ENCODE measurements around the gene NANOS3.

Gene NANOS3

GRCh38 chr19:13882836-13883235 is 5.9 kb downstream of the NANOS3 start:
- no peak for DNase-seq (ENCODE audit: extremely low read depth in 1 of 2, low read depth in 1 of 2)

GRCh38 chr19:13883516-13884064 is 6.7 kb downstream of the NANOS3 start:
- no peak for DNase-seq (ENCODE audit: extremely low read depth in 1 of 2, low read depth in 1 of 2)

GRCh38 chr19:13884726-13885591 is 8.0 kb downstream of the NANOS3 start:
- DNase-seq (ENCODE audit: extremely low read depth in 1 of 2, low read depth in 1 of 2) = no peak

GRCh38 chr19:13885826-13886365 is 9.0 kb downstream of the NANOS3 start:
- DNase-seq (ENCODE audit: extremely low read depth in 1 of 2, low read depth in 1 of 2) = no peak

GRCh38 chr19:13887018-13887436 is 10.1 kb downstream of the NANOS3 start:
- no peak for DNase-seq (ENCODE audit: extremely low read depth in 1 of 2, low read depth in 1 of 2)

- no peak for DNase-seq (ENCODE audit: extremely low read depth in 1 of 2, low read depth in 1 of 2)
Measured at GRCh38 chr19:13887517-13887916, 10.6 kb downstream of the NANOS3 start.

GRCh38 chr19:13888281-13888680 is 11.3 kb downstream of the NANOS3 start:
- DNase-seq (ENCODE audit: extremely low read depth in 1 of 2, low read depth in 1 of 2) = no peak

- DNase-seq (ENCODE audit: extremely low read depth in 1 of 2, low read depth in 1 of 2) = no peak
Measured at GRCh38 chr19:13890136-13890535, 13.2 kb downstream of the NANOS3 start.

- no peak for DNase-seq (ENCODE audit: extremely low read depth in 1 of 2, low read depth in 1 of 2)
Measured at GRCh38 chr19:13892870-13893269, 15.9 kb downstream of the NANOS3 start.

- DNase-seq (ENCODE audit: extremely low read depth in 1 of 2, low read depth in 1 of 2) = no peak
Measured at GRCh38 chr19:13894552-13894951, 17.6 kb downstream of the NANOS3 start.

- DNase-seq (ENCODE audit: extremely low read depth in 1 of 2, low read depth in 1 of 2) = no peak
Measured at GRCh38 chr19:13896227-13896626, 19.3 kb downstream of the NANOS3 start.

- no peak for DNase-seq (ENCODE audit: extremely low read depth in 1 of 2, low read depth in 1 of 2)
Measured at GRCh38 chr19:13899393-13899792, 22.5 kb downstream of the NANOS3 start.

- DNase-seq (ENCODE audit: extremely low read depth in 1 of 2, low read depth in 1 of 2) = no peak
Measured at GRCh38 chr19:13899912-13900584, 23.1 kb downstream of the NANOS3 start.

GRCh38 chr19:13902993-13903555 is 26.1 kb downstream of the NANOS3 start:
- no peak for DNase-seq (ENCODE audit: extremely low read depth in 1 of 2, low read depth in 1 of 2)

- DNase-seq (ENCODE audit: extremely low read depth in 1 of 2, low read depth in 1 of 2) = peak; percentile 88 to 95
Measured at GRCh38 chr19:13905634-13906520, 28.9 kb downstream of the NANOS3 start, which contains the start of the genes BRME1 and CC2D1A. TSS of gene BRME1 (minus strand) at chr19:13906117. CDS start at chr19:13904892, 1,225 bp downstream. TSS of gene CC2D1A (plus strand) at chr19:13906201. CDS start at chr19:13906442, 241 bp downstream.

GRCh38 chr19:13906521-13906904 is 29.6 kb downstream of the NANOS3 start:
- no peak for DNase-seq (ENCODE audit: extremely low read depth in 1 of 2, low read depth in 1 of 2)

- DNase-seq (ENCODE audit: extremely low read depth in 1 of 2, low read depth in 1 of 2) = no peak
Measured at GRCh38 chr19:13906910-13907309, 30.0 kb downstream of the NANOS3 start.

- DNase-seq (ENCODE audit: extremely low read depth in 1 of 2, low read depth in 1 of 2) = no peak
Measured at GRCh38 chr19:13908674-13909073, 31.7 kb downstream of the NANOS3 start.

GRCh38 chr19:13909430-13909829 is 32.5 kb downstream of the NANOS3 start:
- DNase-seq (ENCODE audit: extremely low read depth in 1 of 2, low read depth in 1 of 2) = no peak

GRCh38 chr19:13913352-13913751 is 36.4 kb downstream of the NANOS3 start:
- DNase-seq (ENCODE audit: extremely low read depth in 1 of 2, low read depth in 1 of 2) = no peak
